COR-L47 (cell line): ENCODE results near the gene NEGR1.

Experiments used
- DNase-seq: peaks from one replicate; lab custom pipeline; 2025; lab: John Stamatoyannopoulos, UW

Gene NEGR1

DNA sequence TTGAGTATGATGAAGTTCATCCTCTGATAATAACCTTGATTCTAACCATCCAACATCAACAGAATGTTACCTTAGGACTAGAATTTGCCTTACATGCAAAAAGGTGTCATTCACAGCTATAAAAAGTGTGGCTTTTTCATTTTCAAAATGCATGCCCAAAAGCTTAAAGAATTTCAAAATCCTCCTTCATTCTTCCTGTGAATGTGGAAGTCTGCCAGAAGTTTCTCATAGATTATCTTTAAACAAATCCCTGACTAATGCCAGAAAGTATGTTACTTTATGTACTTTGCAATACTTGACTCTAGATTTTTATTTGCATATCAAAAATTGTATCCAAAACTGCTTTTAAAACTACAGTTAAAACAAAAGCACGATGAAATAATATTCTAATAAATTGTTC is 930.9 kb downstream of the NEGR1 start:
- DNase-seq: no peak

DNA sequence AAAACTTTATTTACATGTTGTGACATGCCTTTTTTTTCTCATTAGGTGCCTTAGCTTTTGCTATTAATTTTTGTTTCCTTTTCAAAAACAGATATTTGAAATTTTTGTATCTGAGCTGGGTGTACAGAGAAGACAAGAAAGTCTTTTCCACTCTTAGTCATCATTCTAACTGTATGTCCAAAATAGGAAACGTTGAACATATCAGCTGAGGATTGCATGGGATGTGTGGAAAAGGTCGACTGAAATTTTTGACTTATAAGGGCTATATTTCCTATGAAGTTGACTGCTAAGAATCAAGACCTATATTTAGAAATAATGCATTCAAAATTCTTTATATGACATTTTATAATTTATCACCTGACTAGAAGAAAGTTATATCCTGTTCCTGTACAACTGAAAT is 931.5 kb downstream of the NEGR1 start:
- no peak for DNase-seq

DNA sequence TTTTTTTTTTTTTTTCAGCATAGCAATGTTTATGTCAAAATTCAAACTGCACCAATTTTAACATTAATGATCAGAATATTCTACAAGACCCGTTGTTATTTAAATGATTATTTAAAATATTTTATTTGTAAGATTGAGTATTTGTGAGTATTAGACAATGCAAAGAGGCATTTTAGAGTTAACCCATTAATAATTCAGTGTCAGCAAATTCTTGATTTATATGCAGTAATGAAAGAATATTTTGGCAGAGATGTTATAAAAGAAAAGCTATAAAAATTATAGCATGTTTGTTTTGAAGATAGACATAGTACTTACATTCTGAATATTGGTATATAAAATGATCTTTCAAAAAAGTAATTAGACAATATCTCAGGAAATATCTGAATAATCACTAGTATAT is 932.0 kb downstream of the NEGR1 start:
- no peak for DNase-seq
